Astrocyte of the spinal cord (primary cell): ENCODE results near the gene ASAP2.

Experiments
- DNase-seq: peaks from one replicate; pipeline ENCODE4 v3.0.0; 2011; ENCODE audit warnings: low read depth, low spot score
- H3K4me3 ChIP-seq: 2 replicates; pipeline ENCODE4 v1.5.1; 2011; ENCODE audit warnings: low read depth, mild to moderate bottlenecking, low read length, moderate library complexity
- CTCF ChIP-seq: IDR thresholded peaks from 2 replicates; pipeline ENCODE4 v1.5.1; 2012; ENCODE audit warnings: low read depth, mild to moderate bottlenecking, low read length, inconsistent platforms
- in situ Hi-C: cut with HindIII; loops from 2 replicates; pipeline ENCODE4 v1.10.0; 2017; ENCODE audit warnings: low sequenced_read_pairs

The ASAP2 gene

GRCh38 chr2:9276901-9277451 is 70.4 kb downstream of the ASAP2 start:
- no peak overlapping the region for H3K4me3 ChIP-seq
- DNase-seq = no peak
- in situ Hi-C loops = no loop called here
- TF ChIP-seq CTCF = no peak

- in situ Hi-C loops = no loop called here
- no peak for DNase-seq
- H3K4me3 ChIP-seq = no peak overlapping the region
- TF ChIP-seq CTCF = no peak
Measured at GRCh38 chr2:9278439-9278838, 71.8 kb downstream of the ASAP2 start.

DNA sequence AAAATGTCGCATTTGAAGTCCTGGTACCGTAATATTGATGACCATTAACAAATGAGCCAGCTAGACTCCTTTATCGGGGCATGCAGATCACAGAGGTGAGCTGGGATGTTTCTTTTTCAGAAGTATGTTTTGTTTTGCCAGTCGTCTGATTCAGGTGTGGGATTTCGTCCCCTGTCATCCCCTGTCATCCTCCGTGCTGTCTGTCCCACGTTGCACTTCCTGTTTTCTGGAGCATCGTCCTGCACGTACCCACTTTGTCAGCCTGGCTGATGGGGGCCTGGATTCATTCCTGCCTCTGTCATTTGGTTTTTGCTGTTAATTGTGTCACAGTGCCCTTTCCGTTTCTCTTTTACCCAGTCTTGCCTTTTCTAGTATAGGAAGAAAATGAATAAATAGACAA is 72.8 kb downstream of the ASAP2 start:
- DNase-seq = no peak
- TF ChIP-seq CTCF = no peak
- H3K4me3 ChIP-seq = no peak overlapping the region
- in situ Hi-C loops = no loop called here

GRCh38 chr2:9280224-9280623 is 73.6 kb downstream of the ASAP2 start:
- no peak for TF ChIP-seq CTCF
- H3K4me3 ChIP-seq = no peak overlapping the region
- in situ Hi-C loops = no loop called here
- DNase-seq = no peak

- no peak overlapping the region for H3K4me3 ChIP-seq
- in situ Hi-C loops = no loop called here
- no peak for DNase-seq
- no peak for TF ChIP-seq CTCF
Measured at GRCh38 chr2:9281145-9281544, 74.5 kb downstream of the ASAP2 start.

GRCh38 chr2:9282128-9283112 is 75.8 kb downstream of the ASAP2 start:
- in situ Hi-C loops = no loop called here
- H3K4me3 ChIP-seq = no peak overlapping the region
- TF ChIP-seq CTCF = no peak
- DNase-seq = no peak
